LHCN-M2 (cell line): ENCODE data around the gene GRIA1. TPM values are rescaled to one million over a fixed set of nuclear protein-coding genes. Genes with fewer than 3 reads are reported as not detected.

Experiments used
- DNase-seq: peaks from one replicate; pipeline ENCODE4 v3.0.0-alpha.2; 2012; ENCODE audit warnings: low read depth
- total RNA-seq: library from RNA; depleted of rRNA; stranded (reverse); fragments of >200 nt; gene quantifications from 2 replicates; pipeline ENCODE4 v1.2.3, GENCODE V29; 2014

The GRIA1 gene
- total RNA-seq, 1 experiment from 2014 or later = 10.0 TPM

DNA sequence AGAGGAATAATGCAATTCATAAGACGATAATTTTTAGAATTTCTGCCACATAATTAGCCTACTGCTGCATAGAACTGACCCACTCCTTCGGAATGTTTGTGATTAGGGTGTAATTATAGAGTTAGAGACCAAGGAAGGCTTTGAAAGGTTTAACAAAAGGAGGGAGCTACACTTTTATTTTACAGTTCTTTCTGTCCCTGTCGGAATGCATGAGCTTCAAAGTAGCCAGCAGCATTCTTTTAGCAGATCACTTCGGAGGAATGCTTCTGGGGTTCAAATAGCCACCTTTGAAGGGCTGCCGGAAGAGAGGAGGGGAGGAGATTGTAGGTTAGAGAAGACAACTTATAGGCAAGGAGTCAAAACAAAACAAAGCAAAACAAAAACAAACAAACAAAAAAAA is 168.1 kb downstream of the GRIA1 start:
- DNase-seq = no peak

- DNase-seq = peak; percentile 54
Measured at GRCh38 chr5:153659039-153659736, 168.7 kb downstream of the GRIA1 start.

DNA sequence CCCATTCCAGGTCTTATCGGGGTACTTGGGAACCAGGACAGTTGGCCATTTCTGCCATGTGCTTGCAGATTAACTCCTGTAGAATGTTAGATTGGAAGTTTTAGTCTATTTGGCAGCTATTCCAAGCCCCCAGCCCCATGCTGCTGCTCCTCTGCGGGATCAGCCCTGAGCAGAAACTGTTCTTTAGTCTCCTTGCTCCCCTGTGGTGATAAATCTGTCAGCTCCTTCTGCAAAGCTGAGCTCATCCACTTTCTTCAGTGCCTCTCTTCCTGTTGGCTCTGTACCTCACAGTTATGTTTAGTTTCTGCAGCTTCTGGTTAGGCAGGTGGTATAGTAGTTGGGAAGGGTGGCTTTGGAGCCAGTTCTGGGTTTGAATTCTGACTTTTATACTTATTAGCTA is 170.4 kb downstream of the GRIA1 start:
- DNase-seq = no peak

DNA sequence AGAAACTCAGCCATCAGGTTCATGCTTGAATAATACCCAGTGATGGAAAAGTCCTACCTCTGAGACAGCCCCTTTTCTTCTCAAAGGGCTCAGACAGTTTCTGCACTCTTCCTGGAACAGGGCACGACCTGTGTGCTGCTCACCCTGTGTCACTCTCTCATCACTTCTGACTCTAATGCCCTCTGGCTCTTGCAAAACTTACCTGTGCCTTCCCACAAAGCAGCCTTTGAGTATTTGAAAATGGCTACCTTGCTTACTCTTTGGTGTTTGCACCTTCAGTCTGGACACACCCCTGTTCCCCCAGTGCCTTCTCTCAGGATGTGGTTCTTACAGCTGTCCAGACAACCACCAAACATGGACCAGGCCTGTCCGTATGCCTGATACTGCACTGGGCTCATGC is 171.4 kb downstream of the GRIA1 start:
- DNase-seq = peak; percentile 16

GRCh38 chr5:153670101-153670500 is 179.6 kb downstream of the GRIA1 start:
- DNase-seq = no peak

GRCh38 chr5:153671653-153672346 is 181.3 kb downstream of the GRIA1 start:
- no peak for DNase-seq

- peak; percentile 63 for DNase-seq
Measured at GRCh38 chr5:153672347-153673090, 182.0 kb downstream of the GRIA1 start.

DNA sequence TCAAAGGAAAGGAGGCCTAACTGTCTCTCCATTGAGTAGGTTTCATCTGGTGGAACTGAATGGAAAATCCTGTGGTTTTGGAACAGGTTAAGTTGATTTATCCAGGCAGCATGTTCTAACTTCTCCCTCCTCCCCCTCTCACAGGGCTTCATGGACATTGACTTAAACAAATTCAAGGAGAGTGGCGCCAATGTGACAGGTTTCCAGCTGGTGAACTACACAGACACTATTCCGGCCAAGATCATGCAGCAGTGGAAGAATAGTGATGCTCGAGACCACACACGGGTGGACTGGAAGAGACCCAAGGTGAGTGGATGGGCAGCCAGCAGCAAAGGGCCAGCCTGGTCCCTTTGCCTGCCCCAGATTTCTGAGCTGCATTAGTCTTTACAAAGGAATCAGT is 183.9 kb downstream of the GRIA1 start:
- no peak for DNase-seq

- DNase-seq = no peak
Measured at GRCh38 chr5:153676406-153676805, 185.9 kb downstream of the GRIA1 start.

- no peak for DNase-seq
Measured at GRCh38 chr5:153676821-153677220, 186.4 kb downstream of the GRIA1 start.

GRCh38 chr5:153678617-153679329 is 188.3 kb downstream of the GRIA1 start:
- peak; percentile 77 for DNase-seq

DNA sequence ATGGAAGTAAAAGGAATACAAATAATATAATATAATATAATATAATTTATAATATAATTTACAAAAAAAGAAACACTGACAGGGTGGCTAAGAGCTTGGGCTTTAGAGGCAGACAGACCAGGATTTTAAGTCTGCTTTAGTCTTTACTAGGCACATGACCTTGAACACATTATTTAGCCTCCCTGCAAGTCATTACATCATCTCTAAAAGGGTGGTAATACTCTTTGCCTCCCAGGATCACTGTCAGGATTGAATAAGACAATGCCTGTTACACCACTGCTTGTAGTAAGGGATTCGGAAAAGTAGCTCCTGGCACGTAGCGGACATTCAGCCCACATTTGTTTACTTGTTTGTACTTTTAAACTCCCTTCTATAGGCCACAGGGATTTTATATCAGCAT is 199.8 kb downstream of the GRIA1 start:
- DNase-seq = no peak

DNA sequence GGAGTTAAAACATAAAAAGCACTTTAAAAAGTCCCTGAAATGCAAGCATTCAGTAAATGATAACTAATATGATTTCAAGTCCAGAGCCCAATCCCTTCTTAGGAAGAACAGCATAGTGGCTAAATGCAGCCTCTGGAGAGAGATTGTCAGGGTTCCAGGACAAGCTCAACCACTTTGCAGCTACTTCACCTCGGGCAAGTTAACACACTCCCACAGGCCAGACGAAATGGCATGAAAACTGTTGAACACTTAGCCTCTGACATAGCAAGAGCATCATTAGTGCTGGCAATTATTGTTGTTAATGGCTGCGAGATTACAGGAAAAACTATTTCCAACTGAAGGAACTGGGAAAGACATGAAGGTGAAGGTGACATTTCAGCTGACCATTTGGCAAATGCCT is 205.8 kb downstream of the GRIA1 start:
- DNase-seq = no peak

DNA sequence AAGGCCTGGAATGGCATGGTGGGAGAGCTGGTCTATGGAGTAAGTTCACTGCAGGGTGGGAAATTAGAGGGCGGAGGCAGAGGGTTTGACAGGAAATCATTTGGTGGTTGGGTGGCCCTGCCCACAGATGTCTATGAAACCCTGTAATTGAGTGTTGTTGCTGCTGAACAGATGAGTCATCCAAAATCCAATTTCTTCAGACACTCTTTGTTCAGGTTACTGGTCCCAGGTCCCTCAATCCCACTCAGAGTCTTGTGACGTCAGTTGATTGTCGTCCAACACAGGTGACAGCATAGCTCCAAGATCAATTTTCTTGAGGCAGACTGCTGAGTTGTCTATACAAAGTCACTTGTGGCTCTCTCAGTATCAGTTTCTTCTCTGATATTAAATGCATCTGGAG is 208.6 kb downstream of the GRIA1 start:
- DNase-seq = peak; percentile 20

- DNase-seq = peak; percentile 66
Measured at GRCh38 chr5:153700940-153701339, 210.5 kb downstream of the GRIA1 start.

DNA sequence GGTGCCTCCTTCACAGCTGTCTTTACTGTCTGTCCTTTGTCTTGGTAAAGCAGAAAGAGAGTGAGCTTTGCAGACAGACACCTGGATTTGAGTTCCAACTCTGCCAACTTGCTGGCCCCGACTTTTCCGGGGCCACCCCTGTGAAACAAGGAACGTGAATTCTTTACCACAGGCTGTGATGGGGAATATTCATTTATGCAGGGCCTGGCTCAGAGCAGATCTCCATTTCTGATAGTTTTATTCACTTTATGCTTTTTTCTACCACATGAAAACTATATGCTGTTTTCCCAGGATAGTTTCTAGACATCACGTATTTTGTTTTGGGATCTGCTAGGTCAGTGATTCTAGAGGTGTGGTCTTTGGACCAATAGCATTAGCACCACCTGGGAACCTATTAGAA is 211.8 kb downstream of the GRIA1 start:
- no peak for DNase-seq

- no peak for DNase-seq
Measured at GRCh38 chr5:153704110-153704509, 213.6 kb downstream of the GRIA1 start.

GRCh38 chr5:153707626-153708025 is 217.2 kb downstream of the GRIA1 start:
- no peak for DNase-seq

- no peak for DNase-seq
Measured at GRCh38 chr5:153711755-153712154, 221.3 kb downstream of the GRIA1 start.

- DNase-seq = no peak
Measured at GRCh38 chr5:153712946-153713345, 222.5 kb downstream of the GRIA1 start.

DNA sequence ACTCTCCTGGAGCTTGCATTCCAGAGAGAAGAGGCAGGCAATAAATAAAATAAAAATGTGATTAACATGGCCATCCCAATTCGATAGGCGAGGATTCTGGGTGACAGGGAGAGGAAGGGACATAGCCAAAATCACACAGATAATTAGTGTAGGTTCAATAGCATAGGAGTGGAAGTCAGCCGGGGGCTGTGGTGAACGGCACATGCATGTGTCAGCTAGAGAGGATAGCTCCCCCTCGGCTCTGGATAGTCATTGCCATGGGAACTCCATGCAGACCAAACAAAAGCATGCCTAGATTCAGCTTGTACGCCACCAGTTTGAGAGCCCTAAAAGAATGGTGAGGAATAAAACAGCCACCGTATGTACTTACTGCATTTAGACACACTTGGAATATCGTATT is 223.5 kb downstream of the GRIA1 start:
- no peak for DNase-seq

DNA sequence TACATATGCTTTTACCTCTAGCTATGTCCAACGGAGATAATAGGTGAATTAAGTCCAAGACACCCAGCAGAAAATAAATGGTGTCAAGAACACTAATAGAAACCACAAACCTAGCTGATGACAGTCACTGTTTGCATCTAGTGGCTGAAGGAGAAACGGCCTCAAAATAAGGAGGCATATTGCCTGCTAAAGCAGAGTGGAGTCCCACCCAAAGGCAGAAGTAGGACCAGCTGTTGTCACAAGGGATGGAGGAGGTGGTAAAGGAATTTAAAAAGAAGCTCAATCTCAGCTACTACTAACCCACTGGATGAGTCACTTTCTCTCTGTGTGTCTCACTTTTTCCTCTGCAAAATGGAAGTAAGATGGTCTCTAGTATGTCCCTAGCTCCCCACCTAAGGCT is 224.3 kb downstream of the GRIA1 start:
- peak; percentile 73 for DNase-seq
